Measurements from ENCODE around the gene LMNTD2. TPM values are rescaled to one million over a fixed set of nuclear protein-coding genes. Genes with fewer than 3 reads are reported as not detected.

Gene LMNTD2
- total and polyA plus RNA-seq, 2 of the 13 experiments (the other 11 are each of a cell fraction or from before 2014, with no cell fraction given): 1.1 to 3.1 TPM

- no peak for TF ChIP-seq MLXIP (CRISPR knock-in tag; IDR thresholded peaks at IDR 0.05; ENCODE audit: borderline replicate concordance)
- TF ChIP-seq KLF16 (CRISPR knock-in tag; IDR thresholded peaks at IDR 0.05): peak in 1 of 2 experiments; percentile 55; a peak in 1 of 4 replicates
- TF ChIP-seq HIC2 (CRISPR knock-in tag; IDR thresholded peaks at IDR 0.05; ENCODE audit: low read depth): no peak
- TF ChIP-seq ZNF10 (CRISPR knock-in tag; IDR thresholded peaks at IDR 0.05; ENCODE audit: borderline replicate concordance, low read depth): no peak
- peak; percentile 39; the same call in 1 of the 2 replicates for TF ChIP-seq ZNF746 (CRISPR knock-in tag; IDR thresholded peaks at IDR 0.05)
- peak; percentile 72 for TF ChIP-seq ERF (CRISPR knock-in tag; IDR thresholded peaks at IDR 0.05)
- peak; percentile 38 for TF ChIP-seq HDAC1 (CRISPR knock-in tag; IDR thresholded peaks at IDR 0.05)
- TF ChIP-seq, protein P1, sequence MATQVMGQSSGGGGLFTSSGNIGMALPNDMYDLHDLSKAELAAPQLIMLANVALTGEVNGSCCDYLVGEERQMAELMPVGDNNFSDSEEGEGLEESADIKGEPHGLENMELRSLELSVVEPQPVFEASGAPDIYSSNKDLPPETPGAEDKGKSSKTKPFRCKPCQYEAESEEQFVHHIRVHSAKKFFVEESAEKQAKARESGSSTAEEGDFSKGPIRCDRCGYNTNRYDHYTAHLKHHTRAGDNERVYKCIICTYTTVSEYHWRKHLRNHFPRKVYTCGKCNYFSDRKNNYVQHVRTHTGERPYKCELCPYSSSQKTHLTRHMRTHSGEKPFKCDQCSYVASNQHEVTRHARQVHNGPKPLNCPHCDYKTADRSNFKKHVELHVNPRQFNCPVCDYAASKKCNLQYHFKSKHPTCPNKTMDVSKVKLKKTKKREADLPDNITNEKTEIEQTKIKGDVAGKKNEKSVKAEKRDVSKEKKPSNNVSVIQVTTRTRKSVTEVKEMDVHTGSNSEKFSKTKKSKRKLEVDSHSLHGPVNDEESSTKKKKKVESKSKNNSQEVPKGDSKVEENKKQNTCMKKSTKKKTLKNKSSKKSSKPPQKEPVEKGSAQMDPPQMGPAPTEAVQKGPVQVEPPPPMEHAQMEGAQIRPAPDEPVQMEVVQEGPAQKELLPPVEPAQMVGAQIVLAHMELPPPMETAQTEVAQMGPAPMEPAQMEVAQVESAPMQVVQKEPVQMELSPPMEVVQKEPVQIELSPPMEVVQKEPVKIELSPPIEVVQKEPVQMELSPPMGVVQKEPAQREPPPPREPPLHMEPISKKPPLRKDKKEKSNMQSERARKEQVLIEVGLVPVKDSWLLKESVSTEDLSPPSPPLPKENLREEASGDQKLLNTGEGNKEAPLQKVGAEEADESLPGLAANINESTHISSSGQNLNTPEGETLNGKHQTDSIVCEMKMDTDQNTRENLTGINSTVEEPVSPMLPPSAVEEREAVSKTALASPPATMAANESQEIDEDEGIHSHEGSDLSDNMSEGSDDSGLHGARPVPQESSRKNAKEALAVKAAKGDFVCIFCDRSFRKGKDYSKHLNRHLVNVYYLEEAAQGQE (IDR thresholded peaks at IDR 0.05; ENCODE audit: borderline replicate concordance in 1 of 2, low read depth in 1 of 2, low read length in 2 of 2): peak in 1 of 2 experiments; percentile 28; a peak in 1 of 4 replicates
- no peak for TF ChIP-seq MAZ (IDR thresholded peaks at IDR 0.05; ENCODE audit: borderline replicate concordance, low read depth, low read length)
- TF ChIP-seq MAZ (CRISPR knock-in tag; IDR thresholded peaks at IDR 0.05; ENCODE audit: low read depth): peak; percentile 52
- peak; percentile 50; the same call in 1 of the 2 replicates for TF ChIP-seq IRX3 (CRISPR knock-in tag; IDR thresholded peaks at IDR 0.05; ENCODE audit: borderline replicate concordance, low read depth)
- peak; percentile 45; the same call in 1 of the 2 replicates for TF ChIP-seq YEATS2 (CRISPR knock-in tag; IDR thresholded peaks at IDR 0.05; ENCODE audit: borderline replicate concordance)
- TF ChIP-seq ETV5 (CRISPR knock-in tag; IDR thresholded peaks at IDR 0.05; ENCODE audit: borderline replicate concordance): peak; percentile 53
- peak; percentile 46 for TF ChIP-seq YY1 (IDR thresholded peaks at IDR 0.05; ENCODE audit: insufficient read depth, insufficient replicate concordance, low read depth, low read length)
- no peak for TF ChIP-seq NFIC (IDR thresholded peaks at IDR 0.05; ENCODE audit: low read length)
- peak; percentile 72; the same call in 1 of the 2 replicates for TF ChIP-seq ZNF24 (IDR thresholded peaks at IDR 0.05)
- TF ChIP-seq ZNF12 (CRISPR knock-in tag; IDR thresholded peaks at IDR 0.05): no peak
- no peak for TF ChIP-seq KDM4B (CRISPR knock-in tag; IDR thresholded peaks at IDR 0.05)
- TF ChIP-seq ZBTB21 (CRISPR knock-in tag; IDR thresholded peaks at IDR 0.05): 0 out of 2 replicates have a peak, but pooled peaks have one; percentile 23
- no peak for TF ChIP-seq PHF21A (CRISPR knock-in tag; IDR thresholded peaks at IDR 0.05)
- peak; percentile 36; the same call in 1 of the 2 replicates for TF ChIP-seq NFKB2 (CRISPR knock-in tag; IDR thresholded peaks at IDR 0.05; ENCODE audit: borderline replicate concordance)
Observed at GRCh38 chr11:575996-576768, 15.6 kb upstream of the LMNTD2 start, which contains the start of gene PHRF1 (continued).

Measured in HepG2 (cell line).